ENCODE data around the gene MEIS1. TPM values are rescaled to one million over a fixed set of nuclear protein-coding genes. Genes with fewer than 3 reads are reported as not detected.

MEIS1 gene
- total and polyA plus RNA-seq, 3 donors from 2014 or later = 10.8 to 13.8 (median 13.5) TPM

DNA sequence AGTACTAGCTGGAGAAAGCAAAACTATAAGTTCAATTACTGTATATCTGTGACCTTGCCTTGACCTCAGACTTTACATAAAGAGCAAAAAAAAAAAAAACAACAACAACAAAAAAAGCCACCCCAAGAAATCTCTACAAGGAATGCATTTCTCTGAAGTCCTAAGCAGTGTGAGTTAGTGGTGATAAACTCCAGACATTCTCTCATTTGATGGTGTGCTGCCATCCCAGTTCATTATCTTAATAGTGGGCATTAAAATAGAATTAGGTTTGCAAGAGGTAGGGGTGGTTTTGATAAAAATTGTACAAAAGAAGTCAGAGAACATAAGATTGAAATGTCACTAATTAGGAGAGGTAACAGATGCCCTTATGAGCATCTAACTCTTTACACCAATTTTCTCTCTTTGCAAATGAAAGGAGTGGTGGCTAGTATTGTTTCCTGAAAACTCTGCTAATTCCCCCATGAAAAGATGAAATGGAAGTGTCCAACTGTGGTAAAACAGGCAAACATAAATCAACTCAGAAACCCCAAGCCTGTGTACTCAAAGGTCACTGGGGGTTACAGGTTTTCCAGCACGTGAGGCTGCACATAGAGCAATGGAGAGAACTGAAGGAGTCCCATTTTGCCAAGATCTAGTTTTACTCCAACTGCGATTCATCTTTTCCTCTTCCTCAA is 131.9 kb downstream of the MEIS1 start:
- intact Hi-C loops (cut with DNase I; ENCODE audit: low total_unique reads) = no loop called here
- Histone ChIP-seq H3K27ac (no peak overlapping the region), H3K4me3 (no peak overlapping the region), H3K9me3 (no peaks in the 10 kb centered on the region), H3K4me1 (no peaks in the 10 kb centered on the region), H3K36me3 (ENCODE audit: low read depth, missing control alignments) (no peaks in the 10 kb centered on the region), H3K27me3 (no peaks in the 10 kb centered on the region)
- TF ChIP-seq, protein P1, sequence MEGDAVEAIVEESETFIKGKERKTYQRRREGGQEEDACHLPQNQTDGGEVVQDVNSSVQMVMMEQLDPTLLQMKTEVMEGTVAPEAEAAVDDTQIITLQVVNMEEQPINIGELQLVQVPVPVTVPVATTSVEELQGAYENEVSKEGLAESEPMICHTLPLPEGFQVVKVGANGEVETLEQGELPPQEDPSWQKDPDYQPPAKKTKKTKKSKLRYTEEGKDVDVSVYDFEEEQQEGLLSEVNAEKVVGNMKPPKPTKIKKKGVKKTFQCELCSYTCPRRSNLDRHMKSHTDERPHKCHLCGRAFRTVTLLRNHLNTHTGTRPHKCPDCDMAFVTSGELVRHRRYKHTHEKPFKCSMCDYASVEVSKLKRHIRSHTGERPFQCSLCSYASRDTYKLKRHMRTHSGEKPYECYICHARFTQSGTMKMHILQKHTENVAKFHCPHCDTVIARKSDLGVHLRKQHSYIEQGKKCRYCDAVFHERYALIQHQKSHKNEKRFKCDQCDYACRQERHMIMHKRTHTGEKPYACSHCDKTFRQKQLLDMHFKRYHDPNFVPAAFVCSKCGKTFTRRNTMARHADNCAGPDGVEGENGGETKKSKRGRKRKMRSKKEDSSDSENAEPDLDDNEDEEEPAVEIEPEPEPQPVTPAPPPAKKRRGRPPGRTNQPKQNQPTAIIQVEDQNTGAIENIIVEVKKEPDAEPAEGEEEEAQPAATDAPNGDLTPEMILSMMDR (IDR thresholded peaks at IDR 0.05) = no peak
- TF ChIP-seq POLR2A (IDR thresholded peaks at IDR 0.05) = no peak
- 69 to 78% methylated on average over 2 of the region's 2 CpGs for WGBS, 2 donors
- no peak for DNase-seq

DNA sequence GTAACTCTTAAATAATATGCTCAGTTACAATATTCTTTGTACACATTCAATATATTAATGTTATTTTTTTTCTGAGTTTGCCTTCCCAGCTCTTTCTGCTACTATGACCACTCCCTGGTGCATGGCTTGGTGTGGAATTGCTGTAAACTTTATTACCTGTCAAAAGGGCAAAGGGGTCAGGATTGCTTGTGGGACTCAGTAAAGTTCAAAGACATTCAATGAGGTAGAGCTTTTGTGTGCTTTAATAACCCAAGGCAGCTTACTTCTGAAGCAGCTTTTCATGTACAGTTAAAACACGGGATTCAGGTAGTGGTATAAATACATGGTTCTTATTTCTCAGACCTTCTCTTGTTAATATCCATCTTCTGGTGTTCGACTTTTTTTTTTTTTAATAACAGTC is 132.8 kb downstream of the MEIS1 start:
- no peak overlapping the region for H3K27ac ChIP-seq
- no peaks in the 10 kb centered on the region for H3K27me3 ChIP-seq
- intact Hi-C loops (cut with DNase I; ENCODE audit: low total_unique reads) = no loop called here
- H3K4me3 ChIP-seq = no peak overlapping the region
- no peak for DNase-seq
- H3K36me3 ChIP-seq (ENCODE audit: low read depth, missing control alignments) = no peaks in the 10 kb centered on the region
- no peaks in the 10 kb centered on the region for H3K9me3 ChIP-seq
- no peak for TF ChIP-seq POLR2A (IDR thresholded peaks at IDR 0.05)
- TF ChIP-seq, protein P1 (IDR thresholded peaks at IDR 0.05) = no peak
- WGBS, 2 donors = 74 to 79% methylated on average over 2 of the region's 2 CpGs
- no peaks in the 10 kb centered on the region for H3K4me1 ChIP-seq

DNA sequence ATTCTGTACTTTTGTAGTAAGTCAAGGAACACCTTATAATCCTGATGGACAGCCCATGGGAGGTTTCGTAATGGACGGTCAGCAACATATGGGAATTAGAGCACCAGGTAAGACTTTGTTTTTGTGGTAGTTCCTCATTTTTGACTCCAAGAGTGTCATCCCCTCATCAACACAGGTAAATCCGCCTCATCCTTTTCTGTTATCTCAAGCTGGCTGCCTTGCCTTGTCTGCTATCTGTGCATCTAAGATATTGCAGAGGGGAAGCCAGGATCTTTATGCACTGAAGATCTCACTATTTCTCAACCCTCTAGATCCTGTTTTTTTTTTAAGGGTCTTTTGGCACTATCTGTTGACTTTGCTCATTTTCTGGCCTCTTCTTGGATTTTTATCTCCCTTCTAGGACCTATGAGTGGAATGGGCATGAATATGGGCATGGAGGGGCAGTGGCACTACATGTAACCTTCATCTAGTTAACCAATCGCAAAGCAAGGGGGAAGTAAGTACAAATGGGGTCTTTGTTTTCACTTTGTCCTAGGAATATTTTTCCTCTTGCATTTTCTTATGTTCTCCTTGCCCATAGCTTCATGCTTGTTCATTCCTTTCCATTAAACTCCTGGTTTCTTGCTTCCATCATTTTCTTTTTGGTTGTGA is 133.8 kb downstream of the MEIS1 start:
- 87 to 94% methylated on average over 4 of the region's 4 CpGs for WGBS, 2 donors
- DNase-seq = no peak
- intact Hi-C loops (cut with DNase I; ENCODE audit: low total_unique reads) = no loop called here
- Histone ChIP-seq H3K27ac (no peak overlapping the region), H3K36me3 (ENCODE audit: low read depth, missing control alignments) (no peaks in the 10 kb centered on the region), H3K4me3 (no peak overlapping the region), H3K4me1 (no peaks in the 10 kb centered on the region), H3K9me3 (no peaks in the 10 kb centered on the region), H3K27me3 (no peaks in the 10 kb centered on the region)
- TF ChIP-seq POLR2A (IDR thresholded peaks at IDR 0.05) = no peak
- TF ChIP-seq, protein P1 (IDR thresholded peaks at IDR 0.05) = no peak

DNA sequence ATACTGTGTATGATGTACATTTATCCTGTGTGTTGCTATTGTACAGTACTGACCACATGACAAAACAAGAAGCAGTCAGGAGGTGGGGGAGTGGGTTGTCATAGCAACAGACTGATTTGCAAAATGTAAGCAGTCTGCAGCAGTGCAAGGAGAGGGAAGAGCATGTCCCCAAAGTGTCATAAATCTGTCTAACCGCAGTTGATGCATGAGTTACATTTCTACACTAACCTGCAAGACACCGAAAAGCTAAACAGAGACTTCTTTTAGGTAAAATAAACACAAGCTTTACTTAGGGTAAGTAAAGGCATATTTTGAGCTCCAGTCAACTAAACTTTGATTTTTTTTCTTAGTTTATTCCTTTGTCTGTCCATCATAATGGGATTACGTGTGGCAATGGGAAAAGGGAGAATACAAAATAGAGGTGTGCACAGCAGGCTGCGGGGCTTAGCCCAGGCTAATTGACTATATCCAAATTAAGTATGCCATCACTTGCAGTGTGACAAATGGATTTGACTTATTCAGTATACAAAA is 134.5 kb downstream of the MEIS1 start:
- DNase-seq = no peak
- intact Hi-C loops (cut with DNase I; ENCODE audit: low total_unique reads) = no loop called here
- TF ChIP-seq, protein P1 (IDR thresholded peaks at IDR 0.05) = no peak
- TF ChIP-seq POLR2A (IDR thresholded peaks at IDR 0.05) = no peak
- WGBS, 2 donors = 77 to 81% methylated on average over 4 of the region's 4 CpGs
- no peak overlapping the region for H3K4me3 ChIP-seq
- no peaks in the 10 kb centered on the region for H3K9me3 ChIP-seq
- H3K4me1 ChIP-seq = no peaks in the 10 kb centered on the region
- no peak overlapping the region for H3K27ac ChIP-seq
- H3K36me3 ChIP-seq (ENCODE audit: low read depth, missing control alignments) = no peaks in the 10 kb centered on the region
- H3K27me3 ChIP-seq = no peaks in the 10 kb centered on the region

Measured in testis (tissue), 3 donors.